PFSK-1 (cell line): ENCODE measurements around the gene MYEOV.

Experiments used
- FOXP2 ChIP-seq: optimal IDR thresholded peaks from 2 replicates; pipeline ENCODE3; 2011; ENCODE audit warnings: borderline replicate concordance, control low read depth, inconsistent platforms; ENCODE audit not compliant: insufficient read depth; ENCODE audit errors: extremely low read length, extremely low read depth
- POLR2AphosphoS5 ChIP-seq: IDR thresholded peaks from 2 replicates; pipeline ENCODE4 v1.6.1; 2012; ENCODE audit warnings: low read depth, mild to moderate bottlenecking, control low read depth, low read length, moderate library complexity
- REST ChIP-seq, 2 experiments: IDR thresholded peaks; 2 replicates each; pipeline versions ENCODE4 v1.6.1 to v1.8.0; 2011 to 2012; ENCODE audit warnings: low read depth in 2 of 2, low read length in 2 of 2, control low read depth in 1 of 2, inconsistent platforms in 1 of 2, mild to moderate bottlenecking in 1 of 2, moderate library complexity in 1 of 2; ENCODE audit not compliant: insufficient read depth in 1 of 2
- SIN3A ChIP-seq: IDR thresholded peaks from 2 replicates; pipeline ENCODE4 v1.6.1; 2012; ENCODE audit warnings: mild to moderate bottlenecking, low read length, moderate library complexity, borderline replicate concordance; ENCODE audit not compliant: insufficient read depth
- TAF1 ChIP-seq: IDR thresholded peaks from 2 replicates; pipeline ENCODE4 v1.6.1; 2012; ENCODE audit warnings: low read length, control low read depth, borderline replicate concordance; ENCODE audit not compliant: insufficient read depth

MYEOV gene

GRCh38 chr11:69270941-69271340 is 23.0 kb upstream of the MYEOV start:
- TF ChIP-seq POLR2AphosphoS5, result no peak
- TF ChIP-seq FOXP2, result no peak
- TF ChIP-seq REST (IDR thresholded peaks at IDR 0.05; ENCODE audit: insufficient read depth in 1 of 2, low read depth in 2 of 2, low read length in 2 of 2), result no peak
- no peak for TF ChIP-seq TAF1
- no peak for TF ChIP-seq SIN3A

- TF ChIP-seq POLR2AphosphoS5, result no peak
- TF ChIP-seq REST (IDR thresholded peaks at IDR 0.05; ENCODE audit: insufficient read depth in 1 of 2, low read depth in 2 of 2, low read length in 2 of 2), result no peak
- TF ChIP-seq SIN3A, result no peak
- TF ChIP-seq TAF1, result no peak
- no peak for TF ChIP-seq FOXP2
Measured at GRCh38 chr11:69272055-69272454, 21.9 kb upstream of the MYEOV start.

- TF ChIP-seq SIN3A, result no peak
- TF ChIP-seq REST (IDR thresholded peaks at IDR 0.05; ENCODE audit: insufficient read depth in 1 of 2, low read depth in 2 of 2, low read length in 2 of 2), result no peak
- TF ChIP-seq TAF1, result no peak
- no peak for TF ChIP-seq FOXP2
Measured at GRCh38 chr11:69272831-69273485, 21.0 kb upstream of the MYEOV start.

GRCh38 chr11:69273571-69273970 is 20.4 kb upstream of the MYEOV start:
- TF ChIP-seq SIN3A, result no peak
- no peak for TF ChIP-seq REST (IDR thresholded peaks at IDR 0.05; ENCODE audit: insufficient read depth in 1 of 2, low read depth in 2 of 2, low read length in 2 of 2)
- no peak for TF ChIP-seq POLR2AphosphoS5
- TF ChIP-seq TAF1, result no peak
- no peak for TF ChIP-seq FOXP2

- TF ChIP-seq FOXP2 (no peak), SIN3A (no peak), REST (IDR thresholded peaks at IDR 0.05; ENCODE audit: insufficient read depth in 1 of 2, low read depth in 2 of 2, low read length in 2 of 2) (no peak), POLR2AphosphoS5 (no peak), TAF1 (no peak)
Measured at GRCh38 chr11:69274531-69275016, 19.4 kb upstream of the MYEOV start.
